Heart left ventricle (tissue), 13 donors: ENCODE data around the gene S100B.

Experiments
- CTCF ChIP-seq, 12 donors: fragments of 200-600 bp; sonication (generic) in 4 of 12; IDR thresholded peaks; one replicate each; pipeline versions ENCODE4 v1.5.0 to v1.8.0; 2018 to 2022; ENCODE audit warnings: antibody characterized with exemption in 12 of 12, mild to moderate bottlenecking in 5 of 12
- POLR2A ChIP-seq, 2 donors: fragments of 450-650 bp; IDR thresholded peaks; one replicate each; pipeline ENCODE4 v1.6.1; 2017; ENCODE audit warnings: antibody characterized with exemption in 2 of 2, mild to moderate bottlenecking in 2 of 2, moderate library complexity in 2 of 2
- donor health status: ischemic (EF 13 %, LVEDD 7.1; RV severe dilation, severe dysfunction).
- donor health status: DM: no; HTN: yes; CAD: no.
- donor health status: DM: no; HTN: no; CAD: no.
- donor health status: ischemic (EF 25% LVEDD 6.9; RV normal size, moderate dysfunction).
- donor health status: ischemic (EF 25% LVEDD 5.7; RV mildly dilated, moderate dysfunction).
- donor health status: ischemic (EF 35%, LVEDD 5.7; RV mildly dilated, moderate dysfunction).
- donor health status: nonischemic (EF 11% LVEDD 7.7; RV severe dilation, severe dysfunction).
- donor health status: DM: yes; HTN: yes; CAD: no.
- donor health status: PGD.
- donor health status: ischemic (EF 29% LVEDD 5.4; RV normal size, mild dysfunction).
- donor health status: nonischemic (EF 23%, LVEDD 6.1; RV moderate dilation, normal function).

DNA sequence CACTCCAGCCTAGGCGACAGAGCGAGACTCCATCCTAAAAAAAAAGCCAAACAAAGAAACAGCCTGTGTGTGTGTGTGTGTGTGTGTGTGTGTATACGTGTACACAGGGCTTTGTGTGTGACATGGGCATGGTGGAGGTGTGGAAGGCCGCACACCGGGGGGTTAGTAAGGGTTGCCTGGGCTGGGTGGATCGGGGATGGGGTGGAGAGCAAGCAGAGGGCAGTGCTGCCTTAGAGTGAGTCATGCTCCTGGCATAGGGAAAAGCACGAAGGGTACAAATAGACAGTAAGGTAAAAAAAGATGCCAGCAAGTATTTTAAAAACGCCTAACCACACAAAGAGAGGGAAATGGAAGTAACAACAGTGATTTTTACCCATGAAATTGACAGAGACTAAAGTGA lies 36.8 kb upstream of the S100B start:
- TF ChIP-seq CTCF (IDR thresholded peaks at IDR 0.05) = no peak
- no peak for TF ChIP-seq POLR2A (IDR thresholded peaks at IDR 0.05)
